Measurements from ENCODE around the gene GRAMD1A. TPM values are rescaled to one million over a fixed set of nuclear protein-coding genes. Genes with fewer than 3 reads are reported as not detected.

GRAMD1A gene
- total and polyA plus RNA-seq, 3 experiments from 2014 or later, result 51.4 to 218 (median 205) TPM

DNA sequence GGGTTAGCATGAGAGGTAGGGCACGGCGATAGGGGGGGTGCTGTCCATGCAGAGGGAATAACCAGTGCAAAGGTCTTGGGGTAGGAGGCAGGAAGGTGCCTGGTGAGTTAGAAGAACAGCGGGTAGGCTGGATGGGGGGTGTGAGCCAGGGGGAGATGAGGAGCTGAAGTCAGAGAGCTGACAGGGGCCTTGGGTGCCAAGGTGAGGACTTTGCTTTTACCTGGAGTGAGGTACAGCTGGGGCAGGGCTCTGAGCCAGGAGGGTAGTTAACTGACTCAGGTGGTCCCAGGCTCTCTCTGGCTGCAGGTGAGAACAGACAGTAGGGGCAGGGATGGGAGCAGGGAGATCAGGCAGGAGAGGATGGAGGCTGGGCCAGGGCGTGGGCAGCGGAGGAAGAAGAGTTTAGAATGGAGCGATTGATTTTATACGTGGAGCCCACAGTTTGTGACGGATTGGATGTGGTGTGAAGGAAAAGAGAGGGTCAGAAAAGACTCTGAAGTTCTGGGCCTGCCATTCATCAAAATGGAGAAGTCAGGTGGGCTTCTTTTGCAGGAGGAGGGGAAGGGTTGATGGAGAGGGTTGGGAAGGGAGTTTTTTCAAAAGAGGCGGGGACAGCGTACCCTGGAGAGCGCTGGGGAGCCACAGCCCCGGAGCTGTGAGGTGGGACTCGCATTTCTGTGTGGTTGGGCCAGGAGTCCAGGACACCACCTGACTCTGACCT lies 1.2 kb upstream of the GRAMD1A start:
- POLR2A ChIA-PET, result interaction anchor here (1.0 to 3.4 kb wide), 3 partner anchors 8 to 30 kb away, joined by 3 to 48 read pairs (median 3); no protein-coding TSS in a partner anchor
- Histone ChIP-seq H3K4me3 (ENCODE audit: low read length) (peak overlapping the region; percentile 78), H3K27me3 (ENCODE audit: insufficient read depth, low read length, poor library complexity, severe bottlenecking) (no peaks in the 10 kb centered on the region), H3K9me3 (ENCODE audit: low read length) (no peaks in the 10 kb centered on the region), H3K27ac (ENCODE audit: low read depth, low read length) (peak overlapping the region; percentile 90), H3K36me3 (ENCODE audit: insufficient read depth, low read length) (peaks cover 3% of the 10 kb centered on the region), H3K4me1 (ENCODE audit: insufficient read depth, low read length) (peaks cover 84% of the 10 kb centered on the region)
- peak in 1 of 5 donors; percentile 26 for DNase-seq
- Mint-ChIP-seq H3K27ac (peak overlapping the region; percentile 85 to 99 (median 96)), H3K4me3 (peak overlapping the region; percentile 83 to 92 (median 86)), H3K27me3 (peaks cover 0 to 1% of the 10 kb centered on the region in 2 donors), H3K4me1 (peaks cover 55 to 82% (median 61%) of the 10 kb centered on the region in 3 donors), H3K9me3 (no peaks in the 10 kb centered on the region), H3K36me3 (peaks cover 0 to 26% (median 2%) of the 10 kb centered on the region in 3 donors)
- CTCF ChIA-PET, result interaction anchor here (1.1 to 10.0 kb wide), 3 partner anchors 14 to 26 kb away, joined by 3 to 98 read pairs (median 3); no protein-coding TSS in a partner anchor

DNA sequence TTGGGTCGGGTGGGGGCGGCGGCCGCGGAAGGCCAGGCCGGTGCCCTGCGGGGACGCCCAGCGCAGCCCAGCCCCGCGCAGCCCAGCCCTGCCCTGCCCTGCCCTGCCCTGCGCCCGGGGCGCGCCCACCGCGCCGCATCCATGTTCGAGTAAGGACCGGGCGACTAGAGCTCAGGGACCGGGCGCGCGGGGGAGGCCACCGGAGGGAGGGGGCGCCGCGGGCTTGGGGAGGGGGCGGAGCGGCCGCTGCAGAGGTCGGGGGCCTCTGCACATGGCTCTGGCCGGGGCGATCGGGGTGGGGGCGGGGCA lies 169 bp downstream of the GRAMD1A start:
- CTCF ChIA-PET, result interaction anchor here (1.1 to 10.0 kb wide), 5 partner anchors 13 to 323 kb away, joined by 3 to 98 read pairs (median 4); partner anchors contain the start of gene ZNF302
- H3K4me3 Mint-ChIP-seq, result peak overlapping the region in 4 of 7 donors; percentile 61 to 93 (median 86)
- peaks cover 0 to 35% (median 2%) of the 10 kb centered on the region in 3 donors for H3K36me3 Mint-ChIP-seq
- no peak overlapping the region for H3K27ac ChIP-seq (ENCODE audit: low read depth, low read length)
- no peaks in the 10 kb centered on the region for H3K9me3 Mint-ChIP-seq
- H3K27me3 ChIP-seq (ENCODE audit: insufficient read depth, low read length, poor library complexity, severe bottlenecking), result no peaks in the 10 kb centered on the region
- H3K4me1 ChIP-seq (ENCODE audit: insufficient read depth, low read length), result peaks cover 83% of the 10 kb centered on the region
- no peaks in the 10 kb centered on the region for H3K27me3 Mint-ChIP-seq
- no peak overlapping the region for H3K4me3 ChIP-seq (ENCODE audit: low read length)
- H3K36me3 ChIP-seq (ENCODE audit: insufficient read depth, low read length), result peaks cover 3% of the 10 kb centered on the region
- peaks cover 62 to 86% (median 67%) of the 10 kb centered on the region in 3 donors for H3K4me1 Mint-ChIP-seq
- no peak for DNase-seq
- POLR2A ChIA-PET, result interaction anchor here (0.6 to 3.4 kb wide), 7 partner anchors 10 to 206 kb away, joined by 3 to 48 read pairs (median 3); no protein-coding TSS in a partner anchor
- no peaks in the 10 kb centered on the region for H3K9me3 ChIP-seq (ENCODE audit: low read length)
- H3K27ac Mint-ChIP-seq, result peak overlapping the region in 1 of 8 donors; percentile 99

DNA sequence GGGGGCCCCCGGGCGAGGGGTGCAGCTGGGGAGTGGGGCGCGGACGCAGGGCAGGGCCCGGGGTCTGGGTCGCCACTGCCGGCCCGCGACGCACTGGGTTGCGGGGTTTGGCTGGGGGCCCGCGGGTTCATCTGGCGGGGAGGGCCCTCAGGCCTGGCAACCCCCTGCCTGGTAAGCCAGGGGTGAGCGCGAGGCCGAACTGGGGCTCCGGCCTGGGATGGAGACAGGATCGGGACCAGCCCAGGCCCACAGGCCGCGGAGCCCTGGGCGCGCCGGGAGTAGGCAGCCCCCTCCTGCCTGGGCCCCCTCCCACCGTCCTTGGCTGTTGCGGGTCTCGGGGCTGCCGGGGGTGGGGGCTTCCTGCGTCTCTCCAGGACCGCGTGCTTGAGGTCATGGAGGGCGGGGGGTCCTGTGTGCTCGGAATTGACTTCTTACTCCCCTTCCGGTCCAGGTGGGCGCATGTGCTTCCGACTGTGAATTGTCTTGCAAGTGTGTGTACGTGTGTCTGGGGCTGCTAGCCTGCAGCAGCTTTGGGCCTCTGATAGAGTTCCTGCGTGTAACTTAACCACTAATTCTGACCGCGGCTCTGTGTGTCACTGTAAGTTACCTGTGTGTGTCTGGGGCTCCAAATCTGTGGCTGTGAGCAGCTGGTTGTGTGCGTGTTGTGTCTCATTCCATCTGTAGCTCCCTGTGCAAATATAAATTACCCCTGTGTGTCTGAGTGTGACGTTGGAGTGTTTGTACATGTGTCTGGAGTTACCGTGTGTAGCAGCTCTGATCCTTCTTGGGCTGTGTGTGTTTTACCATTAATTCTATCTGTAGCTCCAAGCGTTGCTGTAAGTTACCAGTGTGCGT lies 751 bp downstream of the GRAMD1A start:
- Mint-ChIP-seq H3K4me1 (peaks cover 65 to 87% (median 67%) of the 10 kb centered on the region in 3 donors), H3K27ac (peak overlapping the region; percentile 91 to 100 (median 98)), H3K9me3 (no peaks in the 10 kb centered on the region), H3K36me3 (peaks cover 0 to 39% (median 4%) of the 10 kb centered on the region in 3 donors), H3K4me3 (peak overlapping the region; percentile 91 to 100 (median 97)), H3K27me3 (no peaks in the 10 kb centered on the region)
- CTCF ChIA-PET, result interaction anchor here (0.8 to 10.0 kb wide), 8 partner anchors 12 to 323 kb away, joined by 3 to 98 read pairs (median 4); partner anchors contain the start of gene ZNF302
- peak overlapping the region; percentile 48 for H3K27ac ChIP-seq (ENCODE audit: low read depth, low read length)
- H3K27me3 ChIP-seq (ENCODE audit: insufficient read depth, low read length, poor library complexity, severe bottlenecking), result no peaks in the 10 kb centered on the region
- POLR2A ChIA-PET, result interaction anchor here (0.7 to 3.4 kb wide), 8 partner anchors 8 to 210 kb away, joined by 3 to 48 read pairs (median 5); no protein-coding TSS in a partner anchor
- H3K4me3 ChIP-seq (ENCODE audit: low read length), result peak overlapping the region; percentile 81
- no peaks in the 10 kb centered on the region for H3K9me3 ChIP-seq (ENCODE audit: low read length)
- peak; percentile 30 to 86 (median 51) for DNase-seq
- peaks cover 7% of the 10 kb centered on the region for H3K36me3 ChIP-seq (ENCODE audit: insufficient read depth, low read length)
- peaks cover 77% of the 10 kb centered on the region for H3K4me1 ChIP-seq (ENCODE audit: insufficient read depth, low read length)

DNA sequence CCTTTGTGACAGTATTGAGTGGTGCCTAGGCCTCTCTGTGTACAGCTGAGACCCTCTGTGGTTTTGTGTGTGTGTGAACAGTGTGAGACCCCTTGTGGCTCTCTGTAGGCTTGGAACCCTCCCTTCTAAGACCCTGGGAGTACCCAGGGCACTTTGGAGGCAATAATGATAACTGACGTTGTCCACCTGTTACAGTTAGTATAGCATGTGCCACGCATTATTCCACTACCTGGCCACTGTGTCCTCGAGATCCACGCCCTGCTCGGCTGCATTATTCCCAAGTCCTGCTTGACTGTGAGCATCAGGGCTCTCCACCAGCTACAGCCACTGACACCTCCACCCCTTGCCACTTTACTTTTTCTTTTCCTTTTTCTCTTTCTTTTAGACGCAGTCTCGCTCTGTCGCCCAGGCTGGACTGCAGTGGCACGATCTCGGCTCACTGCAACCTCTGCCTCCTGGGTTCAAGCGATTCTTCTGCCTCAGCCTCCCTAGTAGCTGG lies 2.0 kb downstream of the GRAMD1A start:
- Histone ChIP-seq H3K27me3 (ENCODE audit: insufficient read depth, low read length, poor library complexity, severe bottlenecking) (no peaks in the 10 kb centered on the region), H3K36me3 (ENCODE audit: insufficient read depth, low read length) (peaks cover 15% of the 10 kb centered on the region), H3K4me1 (ENCODE audit: insufficient read depth, low read length) (peaks cover 65% of the 10 kb centered on the region), H3K27ac (ENCODE audit: low read depth, low read length) (peak overlapping the region; percentile 48), H3K4me3 (ENCODE audit: low read length) (peak overlapping the region; percentile 46), H3K9me3 (ENCODE audit: low read length) (no peaks in the 10 kb centered on the region)
- no peak for DNase-seq
- Mint-ChIP-seq H3K4me3 (peak overlapping the region; percentile 91 to 100 (median 97)), H3K27me3 (no peaks in the 10 kb centered on the region), H3K4me1 (peaks cover 63 to 84% (median 71%) of the 10 kb centered on the region in 3 donors), H3K9me3 (no peaks in the 10 kb centered on the region), H3K27ac (peak overlapping the region; percentile 81 to 100 (median 98)), H3K36me3 (peaks cover 0 to 51% (median 4%) of the 10 kb centered on the region in 3 donors)
- POLR2A ChIA-PET, result interaction anchor here (0.7 to 3.4 kb wide), 6 partner anchors 8 to 209 kb away, joined by 3 to 48 read pairs (median 4); no protein-coding TSS in a partner anchor
- CTCF ChIA-PET, result interaction anchor here (0.8 to 10.0 kb wide), 6 partner anchors 11 to 42 kb away, joined by 3 to 98 read pairs (median 4); no protein-coding TSS in a partner anchor

DNA sequence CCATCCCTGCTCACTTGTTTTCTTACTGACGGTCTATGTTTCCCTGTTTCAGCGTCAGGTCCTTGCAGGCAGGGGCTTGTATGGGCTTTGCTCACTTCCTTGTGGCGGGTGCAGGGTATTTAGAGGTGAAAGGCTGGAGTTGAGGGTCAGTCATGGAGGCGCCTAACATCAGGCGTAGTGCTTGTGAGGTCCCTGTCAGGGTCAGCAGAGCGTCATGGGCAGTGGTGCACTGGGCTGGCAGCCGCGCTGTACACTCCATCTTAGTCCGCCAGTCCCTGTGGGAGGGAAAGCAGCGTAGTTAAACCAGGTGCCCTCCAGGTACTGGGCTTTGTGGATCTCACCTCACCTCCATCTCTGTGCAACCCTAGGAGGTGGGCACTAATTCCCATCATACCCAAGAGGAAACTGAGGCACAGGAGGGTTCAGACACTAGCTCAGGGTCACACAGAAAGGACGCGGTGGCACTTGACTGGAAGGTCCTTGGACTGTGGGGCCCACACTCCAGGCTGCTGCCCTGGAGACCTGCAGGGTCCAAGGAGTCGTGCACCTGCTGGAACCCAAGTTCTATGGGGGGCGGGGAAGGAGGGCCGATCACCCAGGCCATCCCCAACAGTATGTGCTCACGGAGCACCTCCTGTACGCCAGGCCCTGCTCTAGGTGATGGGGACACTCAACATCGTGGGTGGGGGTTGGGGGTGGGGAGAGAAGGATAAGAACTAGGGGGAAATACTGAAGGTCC lies 4.6 kb downstream of the GRAMD1A start:
- no peak overlapping the region for H3K27ac ChIP-seq (ENCODE audit: low read depth, low read length)
- peak overlapping the region in 3 of 7 donors; percentile 15 to 55 (median 51) for H3K4me3 Mint-ChIP-seq
- peaks cover 0 to 65% (median 4%) of the 10 kb centered on the region in 3 donors for H3K36me3 Mint-ChIP-seq
- no peak for DNase-seq
- H3K36me3 ChIP-seq (ENCODE audit: insufficient read depth, low read length), result peaks cover 21% of the 10 kb centered on the region
- H3K27me3 ChIP-seq (ENCODE audit: insufficient read depth, low read length, poor library complexity, severe bottlenecking), result no peaks in the 10 kb centered on the region
- H3K4me3 ChIP-seq (ENCODE audit: low read length), result no peak overlapping the region
- H3K9me3 Mint-ChIP-seq, result no peaks in the 10 kb centered on the region
- peak overlapping the region; percentile 55 to 98 (median 84) for H3K27ac Mint-ChIP-seq
- peaks cover 48 to 67% (median 50%) of the 10 kb centered on the region in 3 donors for H3K4me1 Mint-ChIP-seq
- ChIA-PET POLR2A (interaction anchor here (1.0 to 1.6 kb wide), 2 partner anchors 9 to 10 kb away, joined by 5 to 8 read pairs; no protein-coding TSS in a partner anchor), CTCF (interaction anchor here (10.0 kb wide), 1 partner anchor 9 kb away, joined by 98 read pairs; no protein-coding TSS in a partner anchor)
- H3K27me3 Mint-ChIP-seq, result no peaks in the 10 kb centered on the region
- H3K9me3 ChIP-seq (ENCODE audit: low read length), result no peaks in the 10 kb centered on the region
- H3K4me1 ChIP-seq (ENCODE audit: insufficient read depth, low read length), result peaks cover 39% of the 10 kb centered on the region

DNA sequence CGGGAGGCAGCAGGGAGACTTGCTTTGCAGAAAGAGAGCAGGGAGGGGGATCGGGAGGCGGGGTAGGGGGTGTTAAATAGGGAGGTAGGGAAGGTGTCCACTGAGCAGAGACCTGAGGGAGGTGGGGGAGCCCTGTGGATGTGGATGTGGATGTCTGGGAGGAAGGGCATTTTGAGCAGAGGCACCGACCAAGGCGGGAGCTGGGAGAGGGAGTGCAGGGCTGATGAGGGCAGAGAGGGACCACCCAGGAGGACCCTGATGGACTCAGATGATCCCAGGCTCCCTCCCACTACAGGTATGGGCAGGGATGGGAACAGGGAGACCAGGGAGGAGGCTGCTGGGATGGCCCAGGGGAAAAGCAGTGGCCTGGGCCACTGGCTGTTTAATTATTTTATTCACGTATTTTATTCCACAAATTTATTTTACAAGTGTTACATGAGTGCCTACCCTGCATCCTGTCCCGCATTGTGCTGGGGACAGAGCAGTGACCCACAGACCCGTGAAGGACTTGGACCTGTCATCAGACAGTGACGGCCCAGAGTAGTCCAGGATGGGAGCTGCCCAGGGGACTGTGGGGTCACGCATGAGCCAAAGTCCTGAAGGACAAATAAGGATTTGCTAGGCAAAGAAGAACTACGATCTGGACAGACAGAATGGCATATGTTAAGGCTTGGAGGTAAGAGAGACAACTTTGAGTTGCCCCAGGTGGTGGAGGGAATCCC lies 5.3 kb downstream of the GRAMD1A start:
- H3K27ac ChIP-seq (ENCODE audit: low read depth, low read length), result no peak overlapping the region
- peaks cover 41% of the 10 kb centered on the region for H3K4me1 ChIP-seq (ENCODE audit: insufficient read depth, low read length)
- H3K4me1 Mint-ChIP-seq, result peaks cover 50 to 69% (median 55%) of the 10 kb centered on the region in 3 donors
- CTCF ChIA-PET, result interaction anchor here (1.5 to 1.9 kb wide), 2 partner anchors 9 to 33 kb away, joined by 4 to 7 read pairs; no protein-coding TSS in a partner anchor
- H3K27ac Mint-ChIP-seq, result peak overlapping the region in 7 of 8 donors; percentile 10 to 60 (median 29)
- H3K9me3 ChIP-seq (ENCODE audit: low read length), result no peaks in the 10 kb centered on the region
- H3K36me3 Mint-ChIP-seq, result peaks cover 0 to 73% (median 6%) of the 10 kb centered on the region in 3 donors
- no peak for DNase-seq
- POLR2A ChIA-PET, result interaction anchor here (1.0 to 1.1 kb wide), 2 partner anchors 9 to 10 kb away, joined by 3 to 5 read pairs; no protein-coding TSS in a partner anchor
- no peaks in the 10 kb centered on the region for H3K9me3 Mint-ChIP-seq
- H3K27me3 Mint-ChIP-seq, result no peaks in the 10 kb centered on the region
- no peaks in the 10 kb centered on the region for H3K27me3 ChIP-seq (ENCODE audit: insufficient read depth, low read length, poor library complexity, severe bottlenecking)
- peaks cover 28% of the 10 kb centered on the region for H3K36me3 ChIP-seq (ENCODE audit: insufficient read depth, low read length)
- H3K4me3 ChIP-seq (ENCODE audit: low read length), result no peak overlapping the region
- no peak overlapping the region for H3K4me3 Mint-ChIP-seq
